HG02852 (cell line): ENCODE results near the gene MFSD11.
"Not testable (repeated sequence)": the region's sequence is repeated elsewhere in the genome, so short reads cannot be mapped to it uniquely, and the experiment has no call there.

Experiments used
- ATAC-seq: cut with Tn5 transposase; IDR thresholded peaks from one replicate; pipeline ENCODE4 v1.9.1; 2021; ENCODE audit warnings: mild to moderate bottlenecking, moderate library complexity; ENCODE audit not compliant: unreplicated experiment

MFSD11 gene

DNA sequence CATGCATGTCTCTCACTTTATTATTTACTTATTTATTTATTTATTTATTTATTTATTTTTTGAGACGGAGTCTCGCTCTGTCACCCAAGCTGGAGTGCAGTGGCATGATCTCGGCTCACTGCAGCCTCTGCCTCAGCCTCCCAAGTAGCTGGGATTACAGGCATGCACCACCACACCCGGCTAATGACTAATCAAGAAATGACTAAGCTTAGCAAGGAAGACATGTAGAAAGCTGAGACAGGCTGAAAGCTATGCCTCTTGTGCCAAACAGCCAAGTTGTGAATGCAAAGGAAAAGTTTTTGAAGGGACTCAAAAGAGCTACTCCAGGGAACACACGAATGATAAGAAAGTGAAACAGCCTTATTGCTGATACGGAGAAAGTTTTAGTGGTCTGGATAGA lies 7.9 kb downstream of the MFSD11 start:
- not testable (repeated sequence) for ATAC-seq

DNA sequence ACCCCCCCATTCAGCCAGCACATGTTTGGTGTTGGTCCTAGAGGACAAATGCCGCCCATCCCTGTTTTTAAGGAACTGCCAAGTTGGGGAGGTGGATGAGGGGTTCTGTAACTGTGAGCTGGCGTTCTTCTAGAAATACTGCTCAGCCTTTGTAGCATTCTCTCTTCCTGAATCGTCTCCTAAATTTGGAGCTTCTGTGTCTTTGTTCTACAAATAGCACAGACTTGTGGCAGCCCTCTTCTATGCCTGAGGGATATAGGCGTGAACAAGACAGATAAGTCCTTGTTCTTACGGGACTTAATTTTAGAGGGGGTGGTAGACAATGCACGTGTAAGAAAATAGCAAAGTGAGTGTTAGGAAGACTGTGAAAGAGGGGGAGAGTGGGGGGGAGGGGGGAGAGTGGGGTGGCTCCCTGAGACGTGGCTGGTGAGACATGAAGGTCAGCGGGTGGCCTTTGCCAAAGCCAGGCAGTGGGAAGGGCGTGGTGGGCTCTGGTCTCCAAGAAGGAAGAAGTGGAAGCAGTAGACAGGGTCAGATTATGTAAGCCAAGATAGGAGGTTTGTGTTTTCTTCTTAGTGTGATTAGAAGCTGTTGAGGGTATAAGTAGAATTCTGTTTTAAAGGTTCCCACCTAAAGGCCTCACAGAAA lies 9.9 kb downstream of the MFSD11 start:
- ATAC-seq: no peak

- ATAC-seq: no peak
Observed at GRCh38 chr17:76748657-76749056, 10.7 kb downstream of the MFSD11 start.

GRCh38 chr17:76751416-76751993 lies 13.6 kb downstream of the MFSD11 start:
- ATAC-seq: no peak

DNA sequence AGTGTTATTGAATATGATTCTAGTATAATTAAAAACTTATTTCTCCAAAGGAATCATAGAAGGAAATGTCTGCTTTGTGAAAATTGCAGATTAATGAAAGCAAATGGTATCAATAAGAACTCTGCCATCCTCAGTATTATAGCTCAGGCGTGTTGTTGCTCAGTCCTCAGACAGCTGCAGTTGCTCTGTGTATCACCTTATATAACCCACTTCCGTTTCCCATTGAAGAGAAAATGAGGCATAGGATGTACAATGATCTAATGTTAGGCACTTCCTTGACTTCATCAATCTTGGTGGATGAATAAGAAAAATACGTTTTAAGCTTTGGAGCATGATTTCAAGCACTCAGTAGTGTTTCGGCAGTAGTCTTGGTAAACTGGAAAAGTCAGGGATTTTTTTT lies 14.1 kb downstream of the MFSD11 start:
- ATAC-seq: no peak

GRCh38 chr17:76753061-76753961 lies 15.4 kb downstream of the MFSD11 start:
- no peak for ATAC-seq

DNA sequence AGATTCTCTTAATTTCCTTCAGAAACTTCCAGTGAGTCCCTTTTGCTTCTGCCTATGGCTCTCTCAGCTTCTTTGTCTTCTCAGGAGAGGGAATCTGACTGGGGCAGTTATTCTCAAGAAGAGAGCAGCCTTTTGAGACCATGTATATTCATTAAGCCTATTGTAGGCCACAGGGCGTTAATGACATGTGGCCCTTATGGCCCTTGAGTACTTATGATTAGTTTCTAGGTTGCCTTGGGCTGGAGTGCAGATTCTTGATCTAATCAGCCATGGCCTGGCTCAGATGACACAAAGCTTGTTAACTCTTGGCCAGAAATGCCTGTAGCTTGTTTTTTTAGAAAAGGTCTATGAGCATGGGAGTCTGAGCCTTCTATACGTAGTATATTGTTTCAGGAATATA lies 17.4 kb downstream of the MFSD11 start:
- no peak for ATAC-seq

- ATAC-seq: no peak
Observed at GRCh38 chr17:76757256-76757655, 19.3 kb downstream of the MFSD11 start.

GRCh38 chr17:76758570-76758969 lies 20.7 kb downstream of the MFSD11 start:
- no peak for ATAC-seq

DNA sequence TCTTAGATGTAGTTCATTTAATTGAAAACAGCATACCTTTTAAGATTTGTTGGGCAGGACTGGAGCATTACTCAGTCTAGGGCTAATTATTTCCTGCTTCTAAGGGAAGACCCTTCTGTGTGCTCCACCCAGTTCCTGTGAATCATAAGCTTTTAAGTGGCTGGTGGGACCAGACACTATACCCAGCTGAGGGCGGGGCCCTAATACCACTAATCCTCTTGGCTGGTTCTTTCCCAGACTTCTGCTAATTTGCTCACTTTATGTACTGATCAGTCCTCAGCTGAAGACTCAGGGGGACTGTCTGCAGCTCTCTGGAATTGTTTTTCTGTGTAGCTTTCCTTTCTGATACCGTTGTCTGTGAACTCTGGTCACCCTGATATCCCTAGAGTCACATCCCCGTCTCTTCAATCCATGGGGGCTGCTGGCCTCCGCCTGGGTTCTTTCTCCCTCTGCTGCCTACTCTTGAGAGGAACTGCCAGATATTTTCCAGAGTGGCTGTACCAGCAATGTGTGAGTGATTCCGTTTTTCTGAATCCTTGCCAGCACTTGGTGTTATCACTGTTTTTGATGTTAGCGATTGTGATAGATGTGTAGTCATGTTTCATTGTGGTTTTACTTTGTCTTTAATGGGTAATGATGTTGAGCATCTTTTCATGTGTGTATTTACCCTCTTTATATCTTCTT lies 35.1 kb downstream of the MFSD11 start:
- no peak for ATAC-seq

DNA sequence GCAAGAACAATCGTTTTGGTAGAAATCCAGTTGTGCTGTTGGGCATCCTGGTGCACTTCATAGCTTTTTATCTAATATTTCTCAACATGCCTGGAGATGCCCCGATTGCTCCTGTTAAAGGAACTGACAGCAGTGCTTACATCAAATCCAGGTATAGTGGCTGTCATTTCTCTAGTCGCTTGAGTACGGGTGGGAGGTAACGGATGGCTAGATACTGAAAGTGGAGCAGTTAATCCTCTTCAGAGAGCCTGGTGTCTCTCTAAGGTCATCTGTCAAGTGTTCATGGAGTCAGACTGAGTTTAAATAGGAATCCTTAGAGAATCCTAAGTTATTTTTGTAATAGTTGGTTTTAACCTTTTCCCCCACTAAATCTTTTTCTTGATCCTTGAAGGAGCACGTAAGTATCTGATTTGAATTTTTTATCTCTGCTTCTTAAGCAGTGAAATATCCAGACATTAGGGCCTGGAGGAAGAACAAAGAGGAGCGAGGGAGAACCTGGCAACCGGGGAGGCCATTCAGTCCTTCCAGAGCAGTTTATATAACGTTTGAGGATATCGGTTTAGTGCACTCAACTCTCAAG lies 37.2 kb downstream of the MFSD11 start:
- ATAC-seq: no peak

GRCh38 chr17:76781056-76781982 lies 43.4 kb downstream of the MFSD11 start:
- ATAC-seq: no peak

DNA sequence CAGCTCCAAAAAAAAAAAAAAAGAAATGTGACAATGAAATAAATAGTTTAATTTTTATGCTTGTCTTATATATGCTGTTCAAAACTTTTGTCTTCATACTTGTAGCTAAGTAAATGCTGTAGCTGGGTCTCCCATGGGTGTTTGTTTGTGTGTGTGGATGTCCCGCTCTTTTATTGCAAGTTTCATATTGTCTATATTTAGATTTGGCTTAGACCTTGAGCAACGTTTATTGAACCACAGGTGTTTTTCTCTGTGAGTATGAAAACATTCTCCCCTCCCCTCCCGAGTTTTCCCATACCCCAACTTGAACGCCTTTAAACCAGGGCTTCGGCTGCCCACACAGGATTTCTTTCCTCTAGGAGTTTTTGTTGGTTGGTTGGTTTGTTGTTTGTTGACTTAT lies 45.2 kb downstream of the MFSD11 start:
- no peak for ATAC-seq

DNA sequence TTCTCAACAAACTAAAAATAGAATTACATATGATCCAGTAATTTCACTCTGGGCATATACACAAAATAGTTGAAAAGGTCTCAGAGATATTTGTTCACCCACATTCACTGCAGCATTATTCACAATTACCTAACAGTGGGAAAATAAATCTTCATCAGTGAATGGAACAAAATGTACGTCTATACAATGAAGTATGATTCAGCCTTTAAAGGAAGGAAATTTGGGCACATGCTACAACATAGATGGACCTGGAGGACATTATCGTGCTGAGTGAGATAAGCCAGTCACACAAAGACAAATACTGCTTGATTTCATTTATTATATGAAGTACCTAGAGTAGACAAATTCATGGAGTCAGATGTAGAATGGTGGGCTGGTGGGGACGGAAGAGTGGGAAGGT lies 47.0 kb downstream of the MFSD11 start:
- no peak for ATAC-seq

GRCh38 chr17:76787866-76788265 lies 49.9 kb downstream of the MFSD11 start:
- not testable (repeated sequence) for ATAC-seq

DNA sequence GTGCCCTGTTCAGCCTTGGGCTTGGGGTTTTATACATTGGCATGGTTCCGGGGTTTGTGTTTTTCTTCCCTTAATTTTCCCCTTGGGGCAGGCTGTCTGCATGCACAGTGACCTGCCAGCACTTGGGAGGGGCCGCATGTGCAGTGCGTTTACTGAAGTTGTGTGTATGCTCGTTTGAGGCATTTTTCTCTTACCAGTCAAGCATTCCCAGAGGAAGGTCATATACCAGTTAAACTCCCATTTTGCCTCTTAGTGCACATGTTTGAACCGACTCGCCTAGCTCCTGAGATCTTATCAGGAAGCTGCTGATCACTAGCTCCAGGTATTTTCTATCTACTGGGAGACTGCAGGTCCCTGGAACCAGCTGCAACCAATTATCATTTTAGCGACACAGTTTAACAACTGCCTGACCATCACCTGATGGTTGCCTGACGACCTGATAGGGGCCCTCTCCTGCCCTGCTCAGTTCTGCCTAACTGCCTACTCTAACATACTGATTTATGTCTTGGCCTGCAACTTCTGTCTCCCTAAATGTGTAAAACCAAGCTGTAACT lies 51.4 kb downstream of the MFSD11 start:
- ATAC-seq: no peak

- ATAC-seq: no peak
Observed at GRCh38 chr17:76791053-76791980, 53.4 kb downstream of the MFSD11 start.

DNA sequence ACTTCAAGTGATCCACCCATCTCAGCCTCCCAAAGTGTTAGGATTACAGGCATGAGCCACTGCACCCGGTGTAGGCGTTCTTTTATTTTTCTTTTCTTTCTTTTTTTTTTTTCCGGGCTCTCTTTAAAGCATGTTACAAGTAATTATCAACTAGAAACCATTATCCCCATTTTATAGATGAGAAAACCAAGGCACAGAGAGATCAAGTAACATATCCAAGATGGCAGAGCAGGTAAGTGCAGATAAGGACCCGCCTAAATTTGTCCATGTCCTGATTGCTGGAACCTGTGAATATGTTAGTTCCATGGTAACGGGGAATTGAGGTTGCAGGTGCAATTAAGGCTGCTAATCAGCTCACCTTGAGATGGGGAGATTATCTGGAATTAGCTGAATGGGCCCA lies 54.4 kb downstream of the MFSD11 start:
- no peak for ATAC-seq

DNA sequence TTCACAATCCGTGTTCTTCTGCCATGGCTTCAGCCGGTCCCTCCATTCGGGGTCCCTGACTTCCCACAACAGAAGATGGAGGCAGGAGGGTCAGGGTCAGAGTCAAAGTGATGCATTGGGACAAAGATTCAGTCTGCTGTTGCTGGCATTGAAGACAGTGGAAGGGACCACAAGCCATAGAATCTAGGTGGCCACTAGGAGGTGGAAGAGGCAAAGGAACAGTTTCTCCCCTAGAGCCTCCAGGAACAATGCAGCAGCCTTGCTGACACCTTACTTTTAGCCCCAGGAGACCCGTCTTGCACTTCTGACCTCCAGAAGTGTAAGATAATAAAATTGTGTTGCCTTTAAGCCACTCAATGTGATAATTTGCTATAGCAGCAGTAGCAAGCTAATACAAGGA lies 55.9 kb downstream of the MFSD11 start:
- ATAC-seq: no peak
